ENCODE results near the gene CCT7.

The CCT7 gene

GRCh38 chr2:73297151-73297559, 63.0 kb downstream of the CCT7 start:
- no peak for DNase-seq

GRCh38 chr2:73297586-73297985, 63.5 kb downstream of the CCT7 start:
- DNase-seq, result no peak

GRCh38 chr2:73300926-73301325, 66.8 kb downstream of the CCT7 start:
- no peak for DNase-seq

GRCh38 chr2:73301636-73302035, 67.5 kb downstream of the CCT7 start:
- DNase-seq, result no peak
